Trophoblast cell (in vitro differentiated cells and primary cell): ENCODE results near the gene TRDN.

Source experiments
- DNase-seq, 2 donors: peaks; one replicate each; pipeline ENCODE4 v3.0.0-alpha.2; 2016
- H2AFZ ChIP-seq: 2 replicates; pipeline ENCODE4 v1.6.1; 2013; ENCODE audit warnings: low read length, moderate library complexity, mild to moderate bottlenecking; ENCODE audit not compliant: insufficient read depth, poor library complexity
- H2AK5ac ChIP-seq: 2 replicates; pipeline ENCODE4 v1.6.1; 2013; ENCODE audit warnings: mild to moderate bottlenecking, low read length
- H2BK120ac ChIP-seq: 2 replicates; pipeline ENCODE4 v1.6.1; 2013; ENCODE audit warnings: low read length, mild to moderate bottlenecking, moderate library complexity; ENCODE audit not compliant: insufficient read depth, poor library complexity
- H2BK12ac ChIP-seq: 2 replicates; pipeline ENCODE4 v1.6.1; 2013; ENCODE audit warnings: mild to moderate bottlenecking, low read length, moderate library complexity
- H2BK5ac ChIP-seq: 2 replicates; pipeline ENCODE4 v1.6.1; 2013; ENCODE audit warnings: low read length, low read depth, moderate library complexity, mild to moderate bottlenecking; ENCODE audit not compliant: poor library complexity
- H3K14ac ChIP-seq: 2 replicates; pipeline ENCODE4 v1.6.1; 2013; ENCODE audit warnings: mild to moderate bottlenecking, low read length
- H3K18ac ChIP-seq: 2 replicates; pipeline ENCODE4 v1.6.1; 2013; ENCODE audit warnings: mild to moderate bottlenecking, low read length
- H3K23ac ChIP-seq: 2 replicates; pipeline ENCODE4 v1.6.1; 2013; ENCODE audit warnings: low read length
- H3K27ac ChIP-seq: 2 replicates; pipeline ENCODE4 v1.5.1; 2013; ENCODE audit warnings: low read depth, mild to moderate bottlenecking, inconsistent platforms, low read length, moderate library complexity
- H3K27me3 ChIP-seq: 2 replicates; pipeline ENCODE4 v1.6.1; 2013; ENCODE audit warnings: inconsistent platforms, mild to moderate bottlenecking, low read length, moderate library complexity; ENCODE audit not compliant: insufficient read depth
- H3K36me3 ChIP-seq, 2 experiments: 1 replicate in 1 of 2; 2 replicates in 1 of 2; pipeline ENCODE4 v1.6.1; 2013; ENCODE audit warnings: low read length in 2 of 2, mild to moderate bottlenecking in 2 of 2, moderate library complexity in 1 of 2; ENCODE audit not compliant: insufficient read depth in 2 of 2, control insufficient read depth in 1 of 2
- H3K4ac ChIP-seq: 2 replicates; pipeline ENCODE4 v1.6.1; 2013; ENCODE audit warnings: low read depth, mild to moderate bottlenecking, low read length, moderate library complexity
- H3K4me1 ChIP-seq, 2 experiments: 1 replicate in 1 of 2; 2 replicates in 1 of 2; pipeline ENCODE4 v1.6.1; 2013; ENCODE audit warnings: low read length in 2 of 2, mild to moderate bottlenecking in 2 of 2, moderate library complexity in 1 of 2; ENCODE audit not compliant: insufficient read depth in 2 of 2, control insufficient read depth in 1 of 2
- H3K4me2 ChIP-seq: 2 replicates; pipeline ENCODE4 v1.6.1; 2013; ENCODE audit warnings: inconsistent platforms, mild to moderate bottlenecking, low read length, moderate library complexity
- H3K4me3 ChIP-seq: 2 replicates; pipeline ENCODE4 v1.5.1; 2013; ENCODE audit warnings: mild to moderate bottlenecking, low read depth, low read length, inconsistent platforms
- H3K79me1 ChIP-seq: one replicate; pipeline ENCODE4 v1.6.1; 2013; ENCODE audit warnings: low read length
- H3K79me2 ChIP-seq: 2 replicates; pipeline ENCODE4 v1.6.1; 2013; ENCODE audit warnings: low read length, mild to moderate bottlenecking; ENCODE audit not compliant: control insufficient read depth, insufficient read depth, poor library complexity
- H3K9ac ChIP-seq: 2 replicates; pipeline ENCODE4 v1.6.1; 2013; ENCODE audit warnings: mild to moderate bottlenecking, low read length
- H3K9me3 ChIP-seq: 2 replicates; pipeline ENCODE4 v1.6.1; 2013; ENCODE audit warnings: low read depth, mild to moderate bottlenecking, control low read depth, inconsistent platforms, low read length; ENCODE audit not compliant: insufficient read depth
- H4K12ac ChIP-seq: 2 replicates; pipeline ENCODE4 v1.6.1; 2013; ENCODE audit warnings: low read depth, mild to moderate bottlenecking, low read length, moderate library complexity
- H4K8ac ChIP-seq: 2 replicates; pipeline ENCODE4 v1.6.1; 2013; ENCODE audit warnings: low read depth, mild to moderate bottlenecking, low read length, moderate library complexity
- H4K91ac ChIP-seq: one replicate; pipeline ENCODE4 v1.6.1; 2013; ENCODE audit warnings: low read depth, mild to moderate bottlenecking, low read length, moderate library complexity
- WGBS: extraction: QIAGEN DNeasy Blood & Tissue Kit; methylation state at CpG from one replicate; pipeline ENCODE4 v1.1.7; 2013; ENCODE audit warnings: missing lambda C conversion rate; ENCODE audit not compliant: insufficient read length, insufficient coverage; ENCODE audit errors: extremely low coverage; 5-methylcytosine and 5-hydroxymethylcytosine counted together

Gene TRDN

DNA sequence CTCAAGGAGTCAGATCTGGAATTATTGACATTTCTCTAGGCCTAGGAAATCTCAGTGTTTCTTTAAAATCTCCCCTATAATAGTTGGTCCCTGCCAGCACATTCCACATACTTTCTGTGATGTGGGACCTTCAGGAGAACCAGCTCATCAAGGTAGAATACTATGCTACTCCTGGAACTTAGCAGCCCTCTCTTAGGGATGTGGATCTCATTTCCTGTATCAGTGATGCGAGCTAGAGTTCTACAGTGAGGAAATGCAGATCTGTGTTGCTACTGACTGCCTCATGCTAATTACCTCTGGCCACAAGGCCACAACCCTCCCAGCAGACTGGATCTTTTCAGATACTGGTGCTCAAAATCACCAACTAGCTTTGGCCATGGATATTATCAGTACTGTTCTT is 446.9 kb downstream of the TRDN start:
- Histone ChIP-seq H3K4ac (no peak overlapping the region), H3K79me1 (no peaks in the 10 kb centered on the region), H3K4me3 (no peak overlapping the region), H3K27me3 (no peaks in the 10 kb centered on the region), H3K14ac (no peak overlapping the region), H3K4me2 (no peak overlapping the region), H2BK12ac (no peak overlapping the region), H2AK5ac (no peak overlapping the region), H3K4me1 (no peaks in the 10 kb centered on the region), H3K23ac (no peak overlapping the region), H4K8ac (no peak overlapping the region), H3K18ac (no peak overlapping the region), H3K79me2 (no peaks in the 10 kb centered on the region), H3K9ac (no peak overlapping the region), H4K91ac (no peak overlapping the region), H2BK120ac (no peak overlapping the region), H2AFZ (no peak overlapping the region), H4K12ac (no peak overlapping the region), H2BK5ac (no peak overlapping the region), H3K27ac (no peak overlapping the region), H3K36me3 (no peaks in the 10 kb centered on the region), H3K9me3 (no peaks in the 10 kb centered on the region)
- peak; percentile 5 to 61 for DNase-seq
- no CpG with 5 or more reads among the region's 1 CpG for WGBS

DNA sequence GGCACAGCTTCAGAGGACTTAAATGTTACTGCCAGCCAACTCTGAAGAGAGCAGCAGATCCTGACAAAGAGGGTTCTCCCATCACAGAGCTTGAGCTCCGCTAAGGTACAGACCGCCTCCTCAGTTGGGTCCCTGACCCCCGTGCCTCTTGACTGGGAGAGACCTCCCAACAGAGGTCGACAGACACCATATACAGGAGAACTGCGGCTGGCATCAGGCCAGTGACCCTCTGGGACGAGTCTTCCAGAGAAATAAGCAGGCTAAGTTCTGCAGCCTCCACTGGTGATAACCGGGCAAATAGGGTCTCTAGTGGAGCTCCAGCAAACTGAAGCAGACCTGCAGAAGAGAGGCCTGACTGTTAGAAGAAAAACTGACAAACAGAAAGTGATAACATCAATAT is 453.8 kb downstream of the TRDN start:
- H3K9ac ChIP-seq, result no peak overlapping the region
- no peak overlapping the region for H4K8ac ChIP-seq
- no peaks in the 10 kb centered on the region for H3K4me1 ChIP-seq
- no peak overlapping the region for H4K91ac ChIP-seq
- no peaks in the 10 kb centered on the region for H3K79me1 ChIP-seq
- H3K4ac ChIP-seq, result no peak overlapping the region
- no peak for DNase-seq
- H2AFZ ChIP-seq, result no peak overlapping the region
- no peak overlapping the region for H2BK120ac ChIP-seq
- H2AK5ac ChIP-seq, result no peak overlapping the region
- no peaks in the 10 kb centered on the region for H3K27me3 ChIP-seq
- H4K12ac ChIP-seq, result no peak overlapping the region
- peaks cover 0 to 2% of the 10 kb centered on the region in 2 experiments for H3K36me3 ChIP-seq
- H3K23ac ChIP-seq, result no peak overlapping the region
- H3K27ac ChIP-seq, result no peak overlapping the region
- H3K79me2 ChIP-seq, result no peaks in the 10 kb centered on the region
- no CpG with 5 or more reads among the region's 7 CpGs for WGBS
- H3K18ac ChIP-seq, result no peak overlapping the region
- H3K9me3 ChIP-seq, result no peaks in the 10 kb centered on the region
- H3K4me3 ChIP-seq, result no peak overlapping the region
- H2BK12ac ChIP-seq, result no peak overlapping the region
- H2BK5ac ChIP-seq, result no peak overlapping the region
- H3K14ac ChIP-seq, result no peak overlapping the region
- no peak overlapping the region for H3K4me2 ChIP-seq

DNA sequence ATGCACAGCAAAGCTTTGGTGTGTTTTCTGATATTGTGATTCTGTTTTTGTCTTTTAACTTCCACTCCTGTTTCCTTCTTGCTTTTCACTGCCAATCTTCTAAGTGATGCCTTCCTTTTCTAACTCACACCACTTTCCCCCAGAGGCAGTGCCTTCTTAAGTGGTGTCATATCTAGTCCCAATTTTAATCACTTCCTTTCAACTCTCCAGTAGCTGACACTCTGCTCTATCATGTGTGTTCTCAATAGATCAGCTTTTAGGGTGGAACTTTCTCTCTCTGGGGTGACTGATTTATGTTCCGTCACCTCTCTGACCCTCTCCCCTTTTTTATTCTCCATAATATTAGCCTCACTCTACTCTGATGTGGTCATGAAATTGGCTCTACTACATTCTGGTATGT is 460.0 kb downstream of the TRDN start:
- Histone ChIP-seq H3K4me2 (no peak overlapping the region), H3K27me3 (no peaks in the 10 kb centered on the region), H3K14ac (no peak overlapping the region), H4K12ac (no peak overlapping the region), H3K18ac (no peak overlapping the region), H2BK5ac (no peak overlapping the region), H2BK120ac (no peak overlapping the region), H2AK5ac (no peak overlapping the region), H3K4me3 (no peak overlapping the region), H3K9ac (no peak overlapping the region), H3K79me2 (no peaks in the 10 kb centered on the region), H3K23ac (no peak overlapping the region), H4K8ac (no peak overlapping the region), H3K27ac (no peak overlapping the region), H3K9me3 (no peaks in the 10 kb centered on the region), H3K79me1 (no peaks in the 10 kb centered on the region), H3K4me1 (no peaks in the 10 kb centered on the region), H4K91ac (no peak overlapping the region), H3K4ac (no peak overlapping the region), H2AFZ (no peak overlapping the region), H2BK12ac (no peak overlapping the region), H3K36me3 (no peaks in the 10 kb centered on the region)
- DNase-seq, result no peak
- no CpG with 5 or more reads among the region's 1 CpG for WGBS

- Histone ChIP-seq H4K8ac (no peak overlapping the region), H4K91ac (no peak overlapping the region), H3K9me3 (no peaks in the 10 kb centered on the region), H3K27me3 (no peaks in the 10 kb centered on the region), H2AFZ (no peak overlapping the region), H2AK5ac (no peak overlapping the region), H2BK5ac (no peak overlapping the region), H2BK12ac (no peak overlapping the region), H3K4me3 (no peak overlapping the region), H4K12ac (no peak overlapping the region), H3K27ac (no peak overlapping the region), H3K4ac (no peak overlapping the region), H3K36me3 (no peaks in the 10 kb centered on the region), H3K79me2 (no peaks in the 10 kb centered on the region), H2BK120ac (no peak overlapping the region), H3K9ac (no peak overlapping the region), H3K23ac (no peak overlapping the region), H3K18ac (no peak overlapping the region), H3K79me1 (no peaks in the 10 kb centered on the region), H3K4me2 (no peak overlapping the region), H3K4me1 (no peaks in the 10 kb centered on the region), H3K14ac (no peak overlapping the region)
- DNase-seq, result peak; percentile 42 to 77
- WGBS, result no CpG with 5 or more reads among the region's 5 CpGs
Observed at GRCh38 chr6:123171341-123172115, 465.2 kb downstream of the TRDN start.
